ENCODE data around the gene PHF20. TPM values are rescaled to one million over a fixed set of nuclear protein-coding genes. Genes with fewer than 3 reads are reported as not detected.
"Not testable (repeated sequence)": the region's sequence is repeated elsewhere in the genome, so short reads cannot be mapped to it uniquely, and the experiment has no call there.

PHF20 gene
- 10 to 100 TPM; 31.2 to 52.6 (median 41.9) TPM for polyA plus RNA-seq (ENCODE audit: insufficient read depth in 1 of 5, insufficient read length in 5 of 5, low replicate concordance in 1 of 5)
- long read RNA-seq, donor 1, partial matches to known transcripts: 0 of 2 reads
- long read RNA-seq, donor 1, other reads (novel, unspliced or antisense): 0 of 2 reads
- long read RNA-seq, donor 2, partial matches to known transcripts: 0 of 2 reads
- long read RNA-seq, donor 2, other reads (novel, unspliced or antisense): 0 of 2 reads
- long read RNA-seq, donor 3, partial matches to known transcripts: 0 of 1 reads
- long read RNA-seq, donor 3, other reads (novel, unspliced or antisense): 0 of 1 reads
- long read RNA-seq, donor 4, partial matches to known transcripts: 0 of 2 reads
- long read RNA-seq, donor 4, other reads (novel, unspliced or antisense): 0 of 2 reads
- long read RNA-seq, donor 5, transcript PHF20-216 (2 exons, 618 nt): major isoform, 5 of 6 reads
- long read RNA-seq, donor 5, partial matches to known transcripts: 0 of 6 reads
- long read RNA-seq, donor 5, other reads (novel, unspliced or antisense): 0 of 6 reads
- long read RNA-seq, donor 6, full-length matches to known transcripts: 9 of 20 reads
- long read RNA-seq, donor 6, partial matches to known transcripts: 11 of 20 reads
- long read RNA-seq, donor 6, other reads (novel, unspliced or antisense): 0 of 20 reads
- long read RNA-seq, donor 7, full-length matches to known transcripts: 2 of 27 reads
- long read RNA-seq, donor 7, partial matches to known transcripts: 0 of 27 reads
- long read RNA-seq, donor 7, other reads (novel, unspliced or antisense): 25 of 27 reads
- long read RNA-seq, donor 8, partial matches to known transcripts: 0 of 4 reads
- long read RNA-seq, donor 8, other reads (novel, unspliced or antisense): 0 of 4 reads

DNA sequence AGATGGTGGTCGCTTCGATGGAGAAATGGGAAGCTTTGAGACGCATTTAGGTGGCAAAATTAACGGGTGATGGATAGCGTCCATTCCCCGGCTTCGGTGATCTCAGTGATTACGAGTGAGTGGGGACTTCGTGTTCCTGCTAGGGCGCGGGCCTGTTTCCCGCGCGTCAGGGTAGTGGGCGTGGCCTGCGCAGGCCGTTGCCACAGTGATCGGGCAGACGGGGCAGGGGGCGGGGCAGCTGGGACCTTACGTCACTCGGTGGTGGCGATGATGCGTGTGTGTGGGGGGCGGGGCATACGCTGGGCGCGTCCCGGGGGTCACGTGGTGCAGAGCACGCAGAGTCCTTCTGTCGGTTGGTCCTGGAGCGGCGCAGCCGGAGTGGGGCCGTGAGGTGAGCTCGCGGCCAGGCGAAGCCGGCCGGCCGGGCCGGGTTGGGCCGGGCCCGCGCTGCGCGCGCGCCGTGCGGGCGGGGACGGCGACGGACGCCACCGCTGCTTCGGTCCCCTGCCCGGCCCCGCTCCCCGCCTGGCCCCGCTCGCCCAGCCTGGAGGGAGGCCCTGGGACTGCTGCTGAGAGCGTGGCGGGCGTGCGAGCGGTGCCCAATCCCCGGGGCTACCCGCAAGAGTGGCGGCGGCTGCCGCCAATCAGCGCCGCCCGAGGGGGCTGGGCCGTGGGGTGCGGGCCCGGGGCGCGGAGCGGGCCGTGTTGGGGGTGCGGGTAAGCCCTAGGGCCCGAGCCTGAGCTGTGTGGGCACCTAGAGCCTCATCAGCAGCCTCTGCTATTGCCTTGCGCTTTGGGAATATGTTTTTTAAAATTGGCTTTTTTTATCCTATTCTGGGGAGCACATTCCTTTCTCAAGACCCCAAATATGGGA lies at the start of gene PHF20:
Gene PHF20 (plus strand): TSS at position 327 of the 874 bp plus-strand sequence. CDS start 29,508 bp downstream, outside the sequence.
- DNase-seq: peak; percentile 96

DNA sequence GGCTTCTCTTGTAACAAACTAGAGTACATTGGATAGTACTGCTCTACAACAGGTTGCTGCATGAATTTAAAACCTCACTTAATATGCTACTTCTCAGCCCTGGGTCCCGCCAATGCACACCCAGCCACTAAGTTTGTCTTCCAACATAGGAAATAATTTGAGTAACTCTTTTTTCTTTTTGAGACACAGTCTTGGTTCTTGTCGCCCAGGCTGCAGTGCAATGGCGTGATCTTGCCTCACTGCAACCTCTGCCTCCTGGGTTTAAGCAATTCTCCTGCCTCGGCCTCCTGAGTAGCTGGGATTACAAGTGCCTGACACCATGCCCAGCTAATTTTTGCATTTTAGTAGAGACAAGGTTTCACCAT lies 48.6 kb upstream of the PHF20 start:
- not testable (repeated sequence) for DNase-seq

DNA sequence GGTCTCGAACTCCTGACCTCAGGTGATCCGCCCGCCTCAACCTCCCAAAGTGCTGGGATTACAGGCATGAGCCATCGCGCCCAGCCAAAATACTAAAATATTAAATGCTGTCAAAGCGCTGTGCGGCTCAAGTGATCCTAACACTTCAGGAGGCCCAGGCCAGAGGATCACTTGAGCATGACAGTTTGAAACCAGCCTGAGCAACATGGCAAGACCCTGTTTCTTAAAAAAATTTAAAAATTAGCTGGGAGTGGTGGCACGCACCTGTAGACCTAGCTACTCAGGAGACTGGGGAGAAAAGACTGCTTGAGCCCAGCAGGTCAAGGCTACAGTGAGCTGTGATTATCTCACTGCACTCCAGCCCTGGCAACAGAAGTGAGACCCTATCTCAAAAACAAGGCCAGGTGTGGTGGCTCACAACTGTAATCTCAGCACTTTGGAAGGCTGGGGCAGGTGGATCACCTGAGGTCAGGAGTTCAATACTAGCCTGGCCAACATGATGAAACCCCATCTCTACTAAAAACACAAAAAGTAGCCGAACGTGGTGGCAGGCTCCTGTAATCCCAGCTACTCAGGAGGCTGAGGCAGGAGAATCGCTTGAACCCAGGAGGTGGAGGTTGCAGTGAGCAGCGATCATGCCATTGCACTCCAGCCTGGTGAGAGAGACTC lies 48.0 kb upstream of the PHF20 start:
- not testable (repeated sequence) for DNase-seq

DNA sequence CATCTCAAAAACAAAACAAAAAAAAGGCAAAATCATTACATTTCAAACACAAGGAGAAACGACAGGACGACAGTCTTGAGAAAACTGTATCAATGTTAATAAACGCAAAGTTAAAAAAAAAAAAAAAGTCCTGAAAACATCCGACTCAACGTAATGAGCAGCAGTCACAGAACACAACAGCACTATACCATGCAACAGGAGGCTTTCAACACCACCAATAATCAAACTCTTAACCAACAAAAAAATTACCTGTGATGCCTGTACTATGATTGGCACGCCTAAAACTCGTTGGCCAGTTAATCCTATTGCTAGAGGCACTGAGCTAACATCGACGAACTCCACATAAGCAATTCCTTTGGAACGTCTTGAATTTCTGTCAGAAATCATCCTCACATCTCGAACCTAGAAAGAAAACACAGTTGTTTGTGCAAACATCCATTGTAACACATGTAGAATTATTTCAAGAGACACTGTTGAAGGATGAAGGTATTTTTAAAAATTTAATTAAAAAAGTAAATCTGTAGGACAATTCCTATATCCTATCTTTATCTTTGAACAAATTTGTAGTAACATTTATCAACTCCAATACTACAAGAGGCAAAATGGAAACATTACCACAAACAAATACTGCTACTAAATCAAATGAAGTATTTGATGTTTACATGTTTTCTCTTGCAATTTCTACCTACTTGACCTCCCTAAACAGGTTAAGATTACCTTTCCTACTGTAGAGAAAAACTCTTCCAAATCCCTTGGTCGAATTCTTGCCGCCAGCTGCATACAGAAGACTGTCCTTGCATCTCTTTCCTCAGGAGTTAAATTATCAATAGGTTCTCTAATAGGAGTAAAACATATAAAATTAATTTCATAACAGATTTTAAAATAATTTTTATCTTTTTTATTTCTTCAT lies 47.2 kb upstream of the PHF20 start:
- no peak for DNase-seq

DNA sequence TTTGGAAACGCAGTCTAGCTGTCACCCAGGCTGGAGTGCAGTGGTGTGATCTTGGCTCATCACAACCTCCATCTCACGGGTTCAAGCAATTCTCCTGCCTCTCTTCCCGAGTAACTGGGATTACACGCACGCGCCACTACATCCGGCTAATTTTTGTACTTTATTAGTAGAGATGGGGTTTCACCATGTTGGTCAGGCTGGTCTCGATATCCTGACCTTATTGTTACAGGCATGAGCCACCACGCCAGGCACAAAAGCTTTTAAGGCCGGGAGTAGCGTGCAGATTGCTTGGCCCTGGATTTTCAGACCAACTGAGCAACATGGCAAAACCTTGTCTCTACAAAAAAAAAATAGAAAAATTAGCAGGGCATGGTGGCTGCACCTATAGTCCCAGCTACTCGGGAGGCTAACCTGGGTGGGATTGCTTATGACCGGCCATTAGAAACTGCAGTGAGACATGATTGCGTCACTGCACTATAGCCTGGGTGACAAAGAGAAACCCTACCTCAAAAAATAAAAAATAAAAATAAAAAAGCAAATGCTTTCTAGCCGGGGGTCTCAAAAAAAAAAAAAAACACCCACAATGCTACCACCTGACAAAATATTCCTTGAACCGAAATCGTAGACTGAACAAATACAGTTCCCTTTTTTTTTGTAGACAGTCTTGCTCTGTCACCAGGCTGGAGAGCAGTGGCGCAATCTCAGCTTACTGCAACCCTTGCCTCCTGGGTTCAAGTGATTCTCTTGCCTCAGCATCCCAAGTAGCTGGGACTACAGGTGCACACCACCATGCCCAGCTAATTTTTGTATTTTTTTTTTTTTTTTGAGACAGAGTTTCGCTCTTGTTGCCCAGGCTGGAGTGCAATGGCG lies 44.7 kb upstream of the PHF20 start:
- no peak for DNase-seq

DNA sequence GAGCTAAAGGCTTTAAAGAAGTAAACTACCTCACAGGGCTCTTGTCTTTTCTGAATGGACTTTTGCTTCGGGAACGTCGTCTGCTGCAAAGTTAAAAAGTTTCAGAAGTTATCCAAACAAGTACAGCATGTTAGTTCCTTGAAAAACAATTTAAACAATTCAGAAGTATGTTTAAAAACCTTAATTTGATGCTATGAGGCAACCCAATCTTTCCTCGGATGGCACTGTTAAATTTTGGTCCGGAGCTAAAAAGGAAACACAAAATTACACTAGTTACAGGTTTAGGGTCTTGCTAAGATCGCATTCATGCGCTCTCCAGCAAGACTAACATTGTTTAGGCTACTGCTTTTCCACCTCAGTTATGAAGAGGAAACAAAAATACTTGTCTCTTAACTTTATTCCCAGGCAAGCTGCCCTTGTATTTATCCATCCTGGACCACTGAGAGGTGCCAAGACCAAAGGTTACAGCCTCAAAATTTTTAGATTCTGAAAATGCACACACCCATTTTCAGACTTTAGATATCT lies 42.5 kb upstream of the PHF20 start:
- no peak for DNase-seq

DNA sequence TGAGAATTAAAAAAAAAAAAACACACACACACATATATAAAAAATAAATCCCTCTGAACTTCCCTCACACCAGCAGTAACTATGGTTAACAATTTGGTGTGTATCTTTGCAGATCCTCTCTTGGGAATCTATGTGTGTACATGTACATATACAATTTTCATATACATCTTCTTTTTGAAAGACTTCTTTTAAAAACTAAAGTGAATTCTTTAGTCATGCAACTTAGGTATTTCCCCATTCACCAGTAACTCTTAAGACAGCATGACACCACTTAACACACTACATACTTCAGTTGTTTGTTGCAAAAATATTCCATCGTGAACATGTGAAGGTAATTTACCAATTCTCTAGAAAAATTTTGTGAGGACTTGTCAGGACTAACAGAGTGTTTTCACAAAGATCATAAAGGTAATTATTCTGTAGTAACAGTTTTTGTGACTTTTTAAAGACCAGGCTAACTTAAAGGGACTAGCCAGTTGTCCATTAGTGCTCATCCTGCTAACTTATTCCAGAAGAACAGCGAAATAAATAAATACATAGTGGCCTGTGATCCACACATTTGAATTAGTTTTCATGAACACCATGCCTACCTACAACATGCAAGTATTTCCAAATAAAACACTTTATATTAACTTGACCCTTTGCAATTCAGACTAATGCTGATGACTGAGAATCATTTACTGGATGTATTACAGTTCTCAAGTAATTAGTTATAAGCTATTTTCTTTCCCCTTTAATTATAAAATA lies 41.8 kb upstream of the PHF20 start:
- no peak for DNase-seq

DNA sequence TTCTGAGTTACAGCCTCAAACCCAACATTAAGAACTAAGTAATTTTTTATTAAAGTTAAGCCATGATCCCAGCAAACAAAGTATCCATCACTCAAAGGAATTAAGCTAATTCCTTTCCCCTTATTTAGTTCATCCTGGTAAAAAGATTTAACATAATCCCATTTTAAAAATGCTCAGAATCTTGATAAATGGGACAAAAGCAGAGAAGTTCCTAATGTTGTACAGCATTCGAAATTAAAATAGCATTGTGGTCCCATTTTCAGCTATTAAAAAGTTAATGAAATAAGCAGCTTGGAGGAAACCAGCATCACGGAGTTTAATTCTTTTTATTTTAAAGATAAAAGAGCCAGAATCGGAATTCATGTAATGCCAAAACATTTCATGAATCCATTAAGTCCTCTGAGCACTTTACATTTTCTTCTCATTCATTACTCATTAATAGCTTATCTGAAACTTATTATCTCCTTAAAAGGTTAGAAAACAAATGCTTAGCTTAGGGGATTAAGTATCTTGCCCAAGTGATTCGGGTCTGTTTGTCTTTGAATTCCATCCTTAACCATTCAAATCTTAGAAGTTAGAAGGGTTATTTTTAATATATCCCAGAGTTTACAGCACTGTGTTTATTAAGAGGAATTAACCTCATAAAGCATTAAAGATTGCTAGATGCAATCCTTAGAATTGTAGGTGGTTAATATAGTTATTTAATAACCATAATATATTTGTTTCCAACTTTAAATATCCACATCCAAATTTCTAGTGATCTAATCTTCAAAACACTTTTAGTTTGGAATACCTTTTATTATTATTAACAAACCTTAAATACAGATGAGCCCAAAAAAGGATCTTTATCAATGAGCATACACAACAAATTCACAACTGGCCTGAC lies 41.0 kb upstream of the PHF20 start:
- DNase-seq: no peak

DNA sequence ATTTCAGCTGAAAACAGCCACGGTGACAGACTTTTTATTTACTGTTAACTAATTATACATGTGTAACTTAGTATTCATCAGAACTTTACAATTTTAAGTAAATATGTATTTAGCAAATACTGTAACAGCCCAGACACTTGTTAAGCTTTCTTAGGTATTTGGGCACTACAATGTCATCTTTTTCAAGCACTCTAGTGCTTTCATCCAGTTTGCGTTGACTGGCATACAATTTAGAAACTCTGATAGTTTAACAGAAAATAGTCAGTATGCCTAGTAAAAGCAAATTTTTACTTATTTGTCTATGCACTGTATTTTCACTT lies 40.4 kb upstream of the PHF20 start:
- no peak for DNase-seq

DNA sequence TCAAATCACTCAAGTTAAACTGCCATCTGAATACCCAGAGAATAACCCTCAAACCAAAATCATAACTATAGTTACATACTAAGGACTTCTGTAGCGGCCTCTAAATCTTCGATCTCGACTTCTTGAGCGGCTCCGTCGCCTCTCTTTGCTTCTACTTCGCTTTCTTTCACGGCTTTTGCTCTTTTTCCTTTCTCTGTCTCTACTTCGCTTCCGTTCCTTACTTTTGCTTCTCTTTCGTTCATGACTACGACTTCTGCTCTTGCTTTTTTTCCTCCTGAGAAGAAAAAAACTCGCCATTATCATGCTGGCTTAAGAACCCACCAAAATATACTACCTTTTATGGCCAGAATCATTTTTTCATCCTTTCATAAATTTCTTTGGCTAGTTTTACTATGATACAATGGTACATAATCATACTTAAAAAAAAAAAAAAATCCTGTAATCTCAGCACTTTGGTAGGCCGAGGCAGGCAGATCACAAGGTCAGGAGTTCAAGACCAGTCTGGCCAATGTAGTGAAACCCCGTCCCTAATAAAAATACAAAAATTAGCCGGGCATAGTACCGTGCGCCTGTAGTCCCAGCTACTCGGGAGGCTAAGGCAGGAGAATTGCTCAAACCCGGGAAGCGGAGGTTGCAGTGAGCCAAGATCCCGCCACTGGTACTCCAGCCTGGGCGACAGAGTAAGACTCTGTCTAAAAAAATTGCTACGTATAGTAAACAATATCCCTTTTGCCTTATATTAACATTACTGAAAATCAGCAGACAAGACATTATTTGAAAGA lies 39.8 kb upstream of the PHF20 start:
- no peak for DNase-seq

DNA sequence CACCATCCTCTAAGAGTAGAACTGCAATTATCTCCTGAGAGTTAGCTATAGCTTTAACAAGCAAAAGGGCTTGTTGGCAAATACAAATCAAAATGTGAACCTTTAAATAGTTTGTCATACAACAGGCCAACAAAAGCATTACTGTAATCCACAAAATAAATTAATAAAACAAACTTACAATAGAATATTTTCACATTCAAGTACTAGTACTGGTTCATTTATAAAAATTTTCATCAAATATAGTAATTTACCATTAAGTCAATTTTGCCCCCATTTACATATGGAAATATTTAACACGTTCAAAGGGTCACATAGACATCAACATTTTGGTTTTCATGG lies 39.2 kb upstream of the PHF20 start:
- DNase-seq: no peak

DNA sequence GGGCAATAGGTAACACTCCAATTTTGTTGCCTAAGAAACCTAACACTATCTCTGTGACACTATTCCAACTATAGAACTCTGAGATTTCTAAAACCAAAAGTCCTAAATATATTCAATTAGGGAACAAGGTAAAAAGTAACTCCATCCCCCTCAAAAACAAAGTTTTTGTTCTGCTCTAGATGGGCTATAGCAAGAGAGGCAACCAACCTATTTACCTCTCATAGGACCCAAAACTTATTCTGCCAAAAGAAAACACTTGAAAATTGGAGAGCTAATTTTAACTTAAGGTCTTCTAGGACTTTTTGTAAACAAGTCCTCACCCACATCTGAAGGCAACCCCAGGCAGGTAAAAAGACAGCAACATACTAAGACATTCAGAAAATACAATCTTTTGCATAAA lies 37.4 kb upstream of the PHF20 start:
- DNase-seq: no peak

DNA sequence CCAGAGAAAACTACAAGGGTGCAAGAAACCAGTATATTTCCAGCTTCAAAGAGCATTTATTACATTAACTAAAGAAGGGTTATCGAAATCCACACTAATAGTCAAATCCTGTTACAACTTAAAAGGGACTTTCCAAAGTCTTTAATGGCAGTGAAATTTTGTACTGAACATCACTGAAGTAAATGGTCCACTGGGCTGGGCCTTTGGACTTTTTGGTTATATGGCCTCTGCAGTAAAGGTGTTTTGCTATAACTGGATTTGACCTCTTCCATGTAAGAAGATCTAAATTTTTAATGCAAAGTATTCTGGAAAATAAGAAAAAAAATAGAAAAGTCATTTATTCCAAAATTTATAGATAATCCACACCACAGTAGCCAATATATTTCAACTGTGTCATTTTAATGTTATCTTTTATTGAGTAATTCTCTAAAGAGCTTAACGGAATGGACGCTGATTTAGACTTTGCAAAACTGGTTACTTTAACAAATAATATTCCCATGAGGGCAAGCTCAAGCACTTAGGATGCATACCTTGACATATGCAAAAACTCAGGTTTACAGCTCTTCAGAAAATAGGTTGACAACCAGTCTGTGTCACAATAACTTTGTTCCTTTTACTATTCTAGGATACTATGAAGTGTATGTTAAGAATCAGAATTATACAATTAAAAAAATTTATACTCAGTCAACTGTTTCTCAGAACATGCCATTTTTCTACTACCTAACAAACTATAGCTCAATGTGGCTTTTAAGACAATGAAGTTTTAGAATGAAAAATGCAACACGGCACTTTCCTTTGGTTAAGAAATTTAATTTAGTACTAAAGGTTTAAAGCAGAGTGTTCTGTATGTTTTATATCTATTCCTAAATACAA lies 36.8 kb upstream of the PHF20 start:
- DNase-seq: no peak

DNA sequence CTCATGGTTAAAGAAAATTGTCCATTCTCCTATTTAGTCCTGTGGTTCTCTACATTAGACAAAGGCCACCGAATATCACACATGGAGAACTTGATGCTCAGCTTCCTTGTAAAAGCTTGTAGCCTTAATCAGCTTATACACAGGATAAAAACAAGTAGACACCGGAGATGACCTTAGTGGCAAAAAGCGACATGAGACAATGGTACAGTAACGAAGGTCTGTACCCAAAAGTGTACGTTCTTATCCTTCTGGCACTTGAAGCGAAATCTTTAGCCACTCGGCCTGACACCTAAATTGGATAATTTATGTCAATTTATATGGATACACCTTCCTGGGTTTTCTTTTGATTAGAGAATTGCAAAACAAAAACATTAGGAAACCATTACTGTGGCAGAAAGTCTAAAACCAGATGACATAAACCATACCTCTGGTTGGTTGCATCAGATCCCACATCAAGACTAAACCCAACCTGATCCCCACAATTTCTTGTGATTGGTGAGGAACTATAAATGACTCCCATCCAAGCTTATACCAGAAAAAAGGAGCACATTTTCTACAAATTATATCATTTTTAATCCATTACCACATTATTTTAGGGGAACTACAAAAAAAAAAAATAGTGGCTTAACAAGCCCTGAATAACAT lies 35.9 kb upstream of the PHF20 start:
- DNase-seq: no peak

DNA sequence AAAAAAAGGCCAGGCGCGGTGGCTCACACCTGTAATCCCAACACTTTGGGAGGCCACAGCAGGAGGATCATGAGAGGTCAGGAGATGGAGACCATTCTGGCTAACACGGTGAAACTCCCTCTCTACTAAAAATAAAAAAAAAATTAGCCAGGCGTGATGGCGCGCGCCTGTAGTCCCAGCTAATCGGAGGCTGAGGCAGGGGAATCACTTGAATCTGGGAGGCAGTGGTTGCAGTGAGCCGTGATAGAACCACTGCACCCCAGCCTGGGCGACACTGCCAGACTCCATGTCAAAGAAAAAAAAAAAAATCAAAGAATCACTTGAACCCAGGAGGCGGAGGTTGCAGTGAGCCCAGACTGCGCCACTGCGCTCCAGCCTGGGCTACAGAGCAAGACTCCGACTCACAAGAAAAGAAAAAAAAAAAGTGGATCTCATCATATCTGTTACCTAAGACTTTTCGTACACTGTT lies 33.9 kb upstream of the PHF20 start:
- DNase-seq: no peak

Measured in right lung (tissue), 10 donors.